Activated naive CD4-positive, alpha-beta T cell treated with Interleukin-2 at 50 U/mL for 16 hours (primary cell): Measurements from ENCODE around the gene RABGAP1L.
"Not testable (repeated sequence)": the region's sequence is repeated elsewhere in the genome, so short reads cannot be mapped to it uniquely, and the experiment has no call there.

Experiments used
- DNase-seq: peaks from one replicate; pipeline ENCODE4 v3.0.0-alpha.2; 2020

The RABGAP1L gene

DNA sequence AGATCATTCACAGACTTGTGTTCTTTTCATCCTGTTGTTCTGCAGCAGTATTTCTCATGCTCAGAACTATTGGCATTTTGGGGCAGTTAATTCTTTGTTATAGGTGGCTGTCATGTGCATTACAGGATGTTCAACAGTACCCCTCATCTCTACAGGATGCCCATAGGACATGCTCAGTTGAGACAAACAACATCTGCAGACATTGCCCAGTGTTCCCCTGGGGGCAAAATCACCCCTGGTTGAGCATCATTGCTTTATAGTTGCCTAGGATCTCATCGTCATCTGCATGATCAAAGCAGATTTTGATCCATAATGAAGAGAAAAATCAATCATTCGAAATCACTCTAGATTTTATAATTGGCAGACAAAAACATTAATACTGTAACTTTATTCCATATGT, 617.9 kb downstream of the RABGAP1L start:
- DNase-seq, result no peak

DNA sequence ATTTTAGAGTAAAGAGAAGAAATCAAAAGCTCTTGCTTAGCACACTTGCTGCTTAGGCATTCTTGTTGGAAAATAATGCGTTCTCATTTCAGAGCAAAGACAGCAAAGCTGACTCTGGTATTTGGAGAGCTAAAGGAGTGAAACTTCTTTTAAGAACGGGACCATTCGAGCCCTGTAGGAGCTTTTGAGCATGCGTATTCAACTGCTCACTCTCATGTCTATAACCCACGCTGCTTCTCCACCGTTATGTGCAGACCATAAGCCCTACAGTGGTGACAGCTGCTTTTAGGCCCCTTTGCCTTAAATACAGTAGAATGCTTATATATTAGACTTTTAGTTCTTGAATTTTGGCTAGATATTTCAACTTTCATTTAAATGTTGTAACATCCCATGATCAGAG, 626.2 kb downstream of the RABGAP1L start:
- no peak for DNase-seq

DNA sequence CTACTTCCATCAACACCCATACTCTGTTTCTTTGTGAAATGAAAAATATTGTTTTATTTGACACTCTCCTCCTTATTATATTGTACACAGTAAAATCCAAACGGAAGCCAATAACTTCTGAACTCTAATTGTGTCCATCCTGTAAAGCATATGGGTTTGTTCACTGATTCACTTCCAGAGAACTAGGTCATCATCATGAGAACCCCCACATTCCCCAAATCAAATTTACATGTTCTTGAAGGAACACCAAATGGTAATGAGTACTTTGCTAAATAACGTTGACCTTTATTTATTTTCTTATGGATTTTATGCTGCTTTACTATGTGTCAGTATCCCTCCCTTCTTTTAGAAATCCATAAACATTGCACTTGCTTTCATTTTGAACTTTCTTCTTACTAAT, 627.0 kb downstream of the RABGAP1L start:
- no peak for DNase-seq

DNA sequence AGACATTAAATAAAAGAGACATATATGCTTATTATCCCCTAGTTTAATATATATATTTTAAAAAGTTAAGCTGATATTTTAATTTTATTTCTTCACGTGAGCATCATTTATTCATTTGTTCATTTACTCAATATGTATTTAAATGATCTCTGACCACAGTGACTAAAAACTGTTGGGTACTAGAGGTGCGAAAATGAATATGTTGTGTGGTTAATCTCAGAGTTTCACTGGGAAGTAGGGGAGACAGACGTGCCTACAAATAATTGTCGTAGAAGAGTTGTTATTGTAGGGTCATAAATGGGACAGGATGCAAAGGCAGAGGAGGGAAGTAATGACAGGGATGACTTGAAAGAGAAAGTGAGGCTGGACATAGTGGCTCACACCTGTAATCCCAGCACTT, 627.4 kb downstream of the RABGAP1L start:
- no peak for DNase-seq

DNA sequence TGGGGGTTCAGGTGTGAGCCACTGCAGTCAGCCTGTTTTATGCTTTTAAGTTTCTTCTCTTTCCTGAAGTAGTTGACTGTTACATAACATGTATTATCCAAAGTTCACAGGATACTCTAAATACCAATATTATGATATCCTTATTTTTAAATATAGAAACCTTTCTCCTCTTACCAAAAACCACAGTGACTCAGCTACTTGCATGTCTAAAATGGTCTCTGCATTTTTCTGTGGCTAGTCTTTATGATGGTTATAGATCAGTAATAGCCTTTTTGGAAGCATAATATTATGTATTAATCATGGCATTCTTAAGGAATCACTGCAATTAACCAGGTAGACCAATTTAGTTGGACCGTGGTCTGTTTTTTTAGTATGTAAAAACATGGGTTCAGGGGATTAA, 629.7 kb downstream of the RABGAP1L start:
- no peak for DNase-seq

DNA sequence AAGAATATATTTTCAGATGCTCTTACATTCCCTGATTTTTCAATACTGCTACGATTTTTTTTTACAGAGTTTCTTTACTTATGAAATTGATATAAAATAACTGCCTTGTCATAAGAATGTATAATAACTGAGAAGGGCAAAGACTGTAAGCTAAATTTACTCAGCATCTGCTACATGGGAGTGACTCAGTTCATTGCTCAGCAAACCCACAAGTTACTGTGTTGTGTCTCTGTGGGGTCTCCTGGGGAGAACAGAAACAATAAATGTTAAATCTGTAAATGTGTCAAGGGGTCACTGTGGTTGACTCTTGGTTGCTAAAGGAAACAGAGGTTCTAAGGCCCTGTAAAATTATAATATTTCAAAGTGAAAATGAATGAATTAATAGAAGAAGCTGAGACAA, 630.1 kb downstream of the RABGAP1L start:
- DNase-seq, result no peak

DNA sequence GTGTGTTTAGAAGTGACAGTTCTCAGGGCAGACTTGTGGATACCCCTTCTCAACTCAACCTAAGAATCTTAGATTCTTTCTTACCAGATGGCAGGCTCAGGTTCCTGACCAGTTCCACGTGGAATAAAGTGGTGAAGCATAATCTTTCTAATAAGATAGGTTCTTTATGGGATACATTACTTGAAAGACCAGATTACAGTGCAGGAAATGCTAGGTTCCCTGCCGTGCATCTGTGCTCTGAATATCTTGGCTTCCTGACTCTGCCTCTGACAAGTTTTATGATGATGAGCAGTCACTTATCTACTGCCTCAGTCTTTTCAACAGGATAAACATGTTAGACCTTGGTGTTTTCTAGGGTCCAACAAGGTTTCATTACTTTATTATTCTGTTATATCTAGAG, 632.5 kb downstream of the RABGAP1L start:
- DNase-seq, result no peak

DNA sequence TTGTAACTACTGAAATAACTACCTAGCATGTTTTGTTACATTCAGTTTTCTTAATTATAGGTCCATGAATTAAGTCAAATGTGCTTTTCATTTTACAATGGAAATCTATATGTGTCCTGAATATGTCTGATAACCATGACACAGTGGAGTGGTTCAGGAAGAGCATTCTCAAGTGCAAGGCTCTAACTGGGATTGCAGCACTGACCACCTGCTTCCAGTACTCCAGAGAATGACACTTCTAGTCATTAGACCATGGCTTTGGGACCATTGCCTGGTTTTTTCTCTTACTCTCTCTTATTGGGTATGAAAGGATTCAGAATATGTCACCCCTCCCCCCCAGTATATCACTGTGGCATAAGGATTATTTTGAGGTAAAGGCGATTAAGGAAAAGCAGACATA, 635.5 kb downstream of the RABGAP1L start:
- no peak for DNase-seq

DNA sequence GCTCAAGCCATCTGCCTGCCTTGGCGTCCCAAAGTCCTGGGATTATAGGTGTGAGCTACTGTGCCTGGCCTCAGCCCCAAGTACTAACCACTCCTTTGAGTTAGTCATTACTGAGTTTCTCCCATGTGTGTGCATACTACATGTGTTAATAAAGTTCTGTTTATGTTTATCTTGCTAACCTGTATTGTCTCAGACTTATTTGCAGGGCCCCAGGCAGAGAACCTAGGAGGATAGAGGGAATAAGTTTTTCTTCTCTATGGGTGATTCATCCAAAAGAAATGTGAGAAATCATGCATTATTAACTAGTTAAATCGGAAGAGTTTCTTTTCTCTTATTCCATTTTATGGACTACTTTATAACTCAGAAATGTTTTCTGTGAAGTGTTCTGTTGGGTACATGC, 636.5 kb downstream of the RABGAP1L start:
- no peak for DNase-seq

DNA sequence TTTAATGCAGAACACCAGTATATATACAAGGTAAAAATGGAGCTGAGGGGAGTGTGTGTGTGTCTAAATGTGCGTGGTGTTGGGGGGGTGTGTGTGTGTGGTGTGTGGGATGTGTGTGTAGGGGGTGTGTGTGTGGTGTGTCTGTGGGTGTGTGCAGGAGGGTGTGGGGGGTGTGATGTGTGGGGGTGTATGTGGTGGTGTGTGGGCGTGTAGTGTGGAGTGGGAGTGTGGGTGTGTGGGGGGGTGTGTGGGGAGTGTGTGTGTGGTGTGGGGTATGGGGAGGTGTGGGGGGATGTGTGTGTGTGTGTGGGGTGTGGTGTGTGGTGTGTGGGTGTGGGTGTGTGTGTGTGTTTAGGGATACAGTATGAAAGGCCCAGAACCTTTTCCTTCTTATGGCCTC, 638.1 kb downstream of the RABGAP1L start:
- DNase-seq, result no peak

DNA sequence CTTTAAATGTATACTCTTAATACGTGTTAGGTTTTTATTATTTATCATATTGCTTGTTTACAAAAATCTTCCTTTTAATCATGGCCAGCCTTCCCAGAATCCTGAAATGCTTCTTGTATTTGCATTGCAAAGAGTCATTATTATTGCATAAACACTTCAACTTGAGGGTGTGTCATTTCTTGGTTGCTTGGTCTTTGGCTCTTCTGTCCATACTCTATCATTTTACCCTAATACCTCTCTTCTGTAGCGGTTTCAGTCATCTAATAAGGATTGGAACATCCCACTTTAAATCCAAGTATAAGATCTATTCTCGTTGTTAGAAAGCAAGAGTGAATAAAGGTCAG, 639.8 kb downstream of the RABGAP1L start:
- no peak for DNase-seq

DNA sequence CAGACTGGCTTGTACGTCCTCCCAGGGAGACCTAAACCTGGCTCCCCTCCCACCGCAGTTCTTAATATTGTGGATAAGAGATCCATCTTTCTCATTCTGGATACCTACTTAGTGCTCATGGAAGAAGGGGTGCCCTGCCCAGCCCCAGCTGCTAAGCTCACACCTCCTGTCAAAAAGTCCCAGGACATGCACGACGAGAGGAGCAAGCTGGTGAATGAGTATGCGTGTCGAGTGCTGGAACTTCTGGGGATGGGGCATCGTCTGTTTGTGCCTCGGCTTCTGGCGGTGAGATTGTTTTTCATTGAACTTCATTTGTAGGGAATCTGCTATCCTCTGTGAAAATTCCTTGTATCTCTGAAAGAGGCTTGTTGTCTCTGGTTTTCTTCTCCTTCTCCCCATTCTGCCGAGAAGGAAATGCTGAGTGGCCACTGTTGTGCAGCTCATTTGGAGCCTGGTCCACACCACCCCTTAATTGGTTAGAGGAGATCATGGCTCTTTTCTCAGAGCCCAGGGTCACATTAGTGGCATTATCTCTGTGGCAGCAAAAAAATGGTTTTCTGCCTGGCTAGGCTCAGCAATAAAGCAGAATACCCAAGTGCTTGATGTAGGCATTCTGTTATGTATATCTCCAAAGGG, 641.0 kb downstream of the RABGAP1L start:
- DNase-seq, result peak; percentile 11

DNA sequence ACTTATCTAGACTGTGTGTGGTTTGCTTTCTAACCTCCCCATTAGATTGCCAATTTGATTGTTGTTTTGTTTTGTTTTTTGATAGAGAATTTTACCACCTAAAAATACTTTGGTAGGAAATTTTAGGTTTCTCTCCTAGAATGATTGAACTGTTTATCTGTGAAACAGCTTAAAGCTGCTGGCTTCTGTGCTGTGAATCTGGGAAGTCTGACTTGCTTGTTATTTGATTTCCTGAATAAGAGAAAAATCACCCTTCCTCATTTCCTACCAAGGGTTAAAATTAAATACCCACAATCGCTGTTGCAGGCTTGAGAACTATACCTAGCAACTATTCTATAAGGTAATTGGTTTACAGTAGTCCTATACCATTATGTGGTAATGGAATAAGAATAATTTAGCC, 641.6 kb downstream of the RABGAP1L start:
- DNase-seq, result no peak

DNA sequence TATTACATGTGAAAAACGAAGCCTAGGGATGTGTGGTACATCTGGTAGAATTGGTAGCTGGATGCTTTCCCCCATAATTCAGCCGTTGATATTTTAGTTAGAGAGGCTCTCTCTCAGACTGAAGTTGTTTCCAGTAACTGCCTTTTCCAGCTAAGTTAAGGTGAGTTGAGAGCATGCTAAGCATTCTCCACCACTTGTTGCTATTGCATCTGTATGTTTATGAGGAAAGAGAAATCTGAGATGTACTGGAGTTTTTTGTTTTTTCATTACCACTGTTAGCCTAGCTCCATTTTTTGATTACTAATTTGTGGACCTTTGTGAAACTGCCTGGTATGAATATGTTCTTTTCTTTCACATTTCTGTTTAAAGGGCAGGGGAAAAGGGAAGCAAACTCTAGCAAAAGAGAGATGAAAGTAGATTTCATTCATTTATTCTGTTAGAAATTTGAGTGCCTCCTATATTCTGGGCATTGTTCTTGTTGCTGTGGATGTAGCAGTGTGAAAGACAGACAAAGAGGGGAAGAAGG, 650.5 kb downstream of the RABGAP1L start:
- DNase-seq, result no peak

DNA sequence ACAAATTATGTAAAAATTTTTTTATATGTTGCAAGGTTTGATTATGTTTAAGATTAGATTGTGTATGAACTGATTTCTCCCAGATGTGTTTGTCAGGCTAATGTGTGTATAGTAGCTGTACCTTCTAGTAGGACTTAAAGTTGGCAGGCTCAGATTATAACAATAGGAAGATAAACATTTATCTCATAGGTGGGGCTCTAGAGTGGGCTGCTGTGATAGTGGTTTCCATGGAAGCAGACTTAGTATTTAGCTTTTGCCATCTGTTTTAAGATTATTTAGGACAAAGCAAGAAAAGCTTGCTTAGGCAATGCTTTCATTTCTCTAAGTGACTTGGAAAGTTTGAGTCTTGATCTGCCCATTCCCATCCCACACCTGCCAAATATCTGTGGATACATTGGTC, 652.7 kb downstream of the RABGAP1L start:
- no peak for DNase-seq

DNA sequence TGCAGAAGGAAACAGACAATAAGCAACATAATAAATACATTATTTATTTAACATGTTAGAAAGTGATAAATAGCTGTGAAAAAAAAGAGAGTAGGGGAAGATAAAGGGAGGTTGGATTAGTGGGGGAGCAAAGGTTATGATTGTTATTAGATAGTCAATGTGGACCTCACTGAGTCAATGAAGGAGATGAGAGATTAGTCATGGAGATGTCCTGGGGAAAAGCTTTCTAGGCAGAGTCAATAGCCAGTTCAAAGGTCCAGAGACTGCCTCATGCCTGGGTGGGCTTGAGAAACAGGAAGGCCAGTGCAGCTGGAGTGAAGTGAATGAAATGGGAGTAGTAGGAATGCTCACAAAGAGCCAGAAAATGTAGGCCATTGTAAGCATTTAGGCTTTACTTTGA, 653.3 kb downstream of the RABGAP1L start:
- DNase-seq, result no peak

DNA sequence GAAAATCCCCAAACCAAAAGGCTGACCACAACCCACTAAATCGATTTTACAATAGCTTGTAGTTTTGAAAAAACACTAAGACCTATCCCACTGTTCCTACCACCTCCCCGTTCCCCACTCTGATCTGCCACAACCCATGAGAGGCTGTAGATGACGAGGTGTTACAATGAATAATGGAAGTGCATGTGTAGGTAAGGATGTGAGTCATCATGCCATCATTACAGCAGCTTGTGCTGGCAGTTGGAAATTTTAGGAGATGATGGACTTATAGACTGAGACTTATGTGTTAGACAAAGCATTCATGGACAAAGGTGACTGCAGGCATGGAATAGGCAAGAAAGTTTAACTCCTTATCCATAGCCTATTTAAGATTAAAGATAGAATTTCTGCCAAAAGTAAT, 655.7 kb downstream of the RABGAP1L start:
- peak; percentile 8 for DNase-seq

DNA sequence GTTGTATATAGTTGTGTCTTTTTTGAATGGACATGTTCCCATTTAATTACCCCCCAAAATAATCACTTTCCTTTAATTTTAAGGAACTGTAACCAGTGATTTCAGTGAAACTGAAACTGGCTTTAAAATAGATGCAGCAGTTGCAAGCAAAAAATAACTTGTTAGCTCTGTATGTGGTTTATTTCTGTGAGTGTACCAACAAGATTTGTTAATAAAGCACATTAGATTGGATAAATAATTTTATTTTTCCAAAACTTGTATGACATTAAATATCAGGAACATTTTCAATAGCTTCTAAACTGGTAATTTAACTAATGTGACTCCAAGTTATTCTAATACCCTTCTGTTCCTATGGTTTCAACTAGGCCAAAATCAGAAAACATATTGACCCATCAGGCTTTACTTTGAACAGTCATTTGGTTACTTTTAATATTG, 656.2 kb downstream of the RABGAP1L start:
- no peak for DNase-seq

DNA sequence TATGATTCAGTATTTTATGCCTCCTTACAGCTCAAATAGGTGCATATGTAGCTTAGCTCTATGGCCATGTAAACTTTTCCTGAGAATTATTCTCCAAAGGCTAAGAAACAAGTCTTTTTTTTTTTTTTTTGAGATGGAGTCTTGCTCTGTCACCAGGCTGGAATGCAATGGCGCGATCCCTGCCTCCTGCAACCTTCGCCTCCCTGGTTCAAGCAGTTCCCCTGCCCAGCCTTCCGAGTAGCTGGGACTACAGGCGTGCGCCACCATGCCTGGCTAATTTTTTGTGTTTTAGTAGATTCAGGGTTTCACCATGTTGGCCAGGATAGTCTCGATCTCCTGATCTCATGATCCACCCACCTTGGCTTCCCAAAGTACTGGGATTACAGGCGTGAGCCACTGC, 657.3 kb downstream of the RABGAP1L start:
- not testable (repeated sequence) for DNase-seq

DNA sequence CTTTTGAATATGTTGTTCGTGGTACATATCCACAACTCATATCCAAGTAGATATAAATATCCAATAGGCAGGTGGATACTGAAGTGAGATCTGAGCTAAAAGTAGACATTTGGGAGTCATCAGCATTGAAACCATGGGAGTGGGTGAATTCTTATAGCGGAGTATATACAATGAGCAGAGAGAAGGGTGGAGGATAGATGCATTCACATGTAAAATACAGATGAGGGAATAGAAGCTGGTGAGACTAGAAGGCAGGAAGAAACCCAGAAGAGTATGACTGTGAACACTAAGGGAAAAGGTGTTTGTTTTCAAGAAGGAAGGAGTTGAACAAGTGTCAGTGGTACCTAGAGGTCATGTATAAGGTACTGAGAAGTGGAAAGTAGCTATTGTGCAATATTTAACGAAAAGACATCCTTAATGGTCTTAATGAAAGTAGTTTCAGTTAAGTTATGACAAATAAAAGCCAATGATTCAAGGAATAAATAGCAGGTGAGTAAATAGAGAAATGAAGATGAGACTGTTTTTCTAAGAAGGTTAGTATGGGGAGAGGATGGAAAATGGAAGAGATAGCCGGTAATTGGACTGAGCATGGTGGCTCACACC, 658.8 kb downstream of the RABGAP1L start:
- DNase-seq, result no peak

DNA sequence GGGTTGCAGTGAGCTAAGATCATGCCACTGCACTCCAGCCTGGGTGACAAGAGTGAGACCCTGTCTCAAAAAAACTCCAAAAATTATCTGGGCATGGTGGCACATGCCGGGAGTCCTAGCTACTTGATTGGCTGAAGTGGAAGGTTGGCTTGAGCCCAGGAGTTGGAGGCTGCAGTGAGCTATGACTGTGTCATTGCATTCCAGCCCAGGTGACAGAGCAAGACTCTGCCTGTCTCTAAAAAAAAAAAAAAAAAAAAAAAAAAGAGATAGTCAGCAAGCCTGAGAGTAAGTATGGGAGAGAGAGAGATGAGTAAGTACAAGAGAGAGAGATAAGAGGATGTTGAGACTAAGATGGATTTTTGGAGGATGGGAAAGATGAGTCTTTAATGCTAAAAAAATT, 659.6 kb downstream of the RABGAP1L start:
- no peak for DNase-seq

DNA sequence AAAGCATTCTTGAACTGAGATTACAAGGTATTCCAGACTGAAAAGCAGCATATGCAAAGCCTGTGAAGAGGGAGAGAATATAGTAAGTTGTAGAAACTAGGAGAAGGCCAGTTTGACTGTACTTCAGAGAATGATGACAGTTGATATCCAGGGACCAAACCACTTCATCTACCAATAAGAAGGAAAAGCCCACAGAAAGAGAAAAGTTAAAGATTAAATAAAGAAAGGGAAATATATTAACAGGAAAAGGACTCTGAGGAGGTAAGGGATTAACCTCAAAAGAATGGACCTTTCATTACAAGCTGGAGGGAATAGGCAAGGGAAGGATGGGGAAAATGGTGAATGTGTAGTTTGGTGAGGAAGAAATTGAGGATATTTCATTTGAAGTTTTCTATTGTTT, 660.3 kb downstream of the RABGAP1L start:
- DNase-seq, result no peak

DNA sequence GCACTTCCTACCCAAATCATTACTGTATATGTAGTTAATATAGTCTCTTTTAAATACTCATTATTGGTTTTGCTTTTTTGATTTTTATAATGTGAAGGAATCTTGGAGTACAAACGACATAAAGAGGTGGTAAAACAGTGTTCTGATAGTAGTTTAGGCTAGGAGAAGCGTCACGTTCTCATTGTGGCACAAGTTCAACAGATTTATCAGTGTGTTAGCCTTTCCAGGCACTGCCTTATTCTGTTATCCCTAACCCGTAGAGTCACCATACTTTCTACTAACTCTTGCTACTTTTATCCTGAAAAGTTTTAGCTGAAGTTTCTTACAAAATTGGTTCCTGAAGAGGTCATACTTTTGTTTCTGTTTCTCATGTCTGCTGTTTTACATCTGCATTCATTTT, 665.8 kb downstream of the RABGAP1L start:
- no peak for DNase-seq

DNA sequence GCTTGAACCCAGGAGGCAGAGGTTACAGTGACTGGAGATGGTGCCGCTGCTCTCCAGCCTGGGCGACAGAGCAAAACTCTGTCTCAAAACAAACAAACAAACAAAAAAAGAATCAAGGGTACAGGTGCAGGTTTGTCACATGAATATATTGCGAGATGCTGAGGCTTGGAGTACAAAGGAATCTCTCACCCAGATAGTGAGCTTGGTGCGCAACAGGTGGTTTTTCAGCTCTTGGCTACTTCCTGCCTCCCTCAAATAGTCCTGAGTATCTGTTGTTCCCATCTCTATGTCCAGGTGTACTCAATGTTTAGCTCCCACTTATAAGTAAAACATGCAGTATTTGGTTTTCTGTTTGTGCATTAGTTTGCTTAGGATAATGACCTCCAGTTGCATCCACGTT, 666.5 kb downstream of the RABGAP1L start:
- no peak for DNase-seq

DNA sequence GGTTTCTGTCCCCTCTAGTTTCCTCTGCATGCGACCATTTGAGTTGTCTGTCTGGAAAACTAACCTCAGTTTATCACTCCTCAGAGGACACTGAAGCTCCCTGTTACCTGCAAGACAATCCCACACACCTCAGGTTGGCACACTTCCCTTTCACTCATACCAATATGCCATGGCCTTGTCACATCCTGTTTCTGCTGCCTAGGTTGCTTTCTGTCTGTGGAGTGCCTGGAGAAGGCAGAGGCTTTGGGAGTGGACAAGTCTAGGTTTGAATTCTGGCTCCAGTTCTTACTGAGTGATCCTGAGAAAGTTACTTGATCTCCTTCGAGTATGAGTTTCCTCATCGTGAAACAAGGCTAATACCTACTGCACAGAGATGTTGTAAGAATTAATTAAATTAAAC, 668.9 kb downstream of the RABGAP1L start:
- DNase-seq, result no peak
